ENCODE data around the gene SLC32A1.

SLC32A1 gene

GRCh38 chr20:38755324-38755910, 31.1 kb downstream of the SLC32A1 start:
- no peak for DNase-seq

GRCh38 chr20:38757145-38757775, 33.0 kb downstream of the SLC32A1 start:
- no peak for DNase-seq

- no peak for DNase-seq
Observed at GRCh38 chr20:38759106-38759505, 34.8 kb downstream of the SLC32A1 start.

- no peak for DNase-seq
Observed at GRCh38 chr20:38760978-38761377, 36.7 kb downstream of the SLC32A1 start.

- DNase-seq: no peak
Observed at GRCh38 chr20:38762174-38762573, 37.9 kb downstream of the SLC32A1 start.

- DNase-seq: no peak
Observed at GRCh38 chr20:38763616-38764015, 39.3 kb downstream of the SLC32A1 start.

- DNase-seq: no peak
Observed at GRCh38 chr20:38764567-38765318, 40.5 kb downstream of the SLC32A1 start.

- no peak for DNase-seq
Observed at GRCh38 chr20:38766071-38766470, 41.8 kb downstream of the SLC32A1 start.

- no peak for DNase-seq
Observed at GRCh38 chr20:38769376-38770295, 45.4 kb downstream of the SLC32A1 start.

GRCh38 chr20:38770546-38770945, 46.3 kb downstream of the SLC32A1 start:
- no peak for DNase-seq

GRCh38 chr20:38770970-38771369, 46.7 kb downstream of the SLC32A1 start:
- DNase-seq: no peak

- DNase-seq: no peak
Observed at GRCh38 chr20:38771621-38772020, 47.3 kb downstream of the SLC32A1 start.

- no peak for DNase-seq
Observed at GRCh38 chr20:38774167-38774566, 49.9 kb downstream of the SLC32A1 start.

GRCh38 chr20:38776363-38776762, 52.1 kb downstream of the SLC32A1 start:
- DNase-seq: no peak
